ENCODE results near the gene CELF4.

CELF4 gene

DNA sequence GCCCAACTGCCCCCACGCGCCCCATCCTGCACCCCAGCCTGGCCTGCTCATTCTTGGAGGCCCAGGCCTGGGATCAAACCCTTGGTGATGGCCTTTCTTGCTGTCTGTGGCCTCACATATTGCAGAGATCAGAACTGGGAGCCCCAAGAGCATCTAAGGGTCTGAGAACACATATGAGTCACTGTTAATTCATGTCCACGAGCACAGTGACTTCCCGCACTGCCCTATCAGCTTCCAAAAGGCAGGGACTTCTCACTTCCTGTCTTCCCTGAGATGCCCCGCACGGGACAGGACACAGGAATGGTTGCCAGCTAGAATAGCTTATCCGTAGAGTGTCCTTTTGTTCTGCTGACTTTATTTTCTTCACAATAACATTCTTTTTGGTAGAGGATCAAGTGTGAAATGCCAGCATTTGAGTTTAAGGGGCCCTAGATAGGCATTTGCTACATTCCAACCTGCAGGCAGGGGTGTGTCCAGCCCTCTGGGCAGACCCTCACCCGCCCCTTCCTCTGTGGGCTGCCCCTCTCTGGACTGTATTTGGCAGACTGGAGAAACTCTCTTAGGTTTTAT is 21.1 kb upstream of the CELF4 start:
- Histone ChIP-seq H3K4me3 (ENCODE audit: low read length) (no peak overlapping the region), H3K79me1 (ENCODE audit: low read length) (no peaks in the 10 kb centered on the region), H3K18ac (ENCODE audit: low read length) (no peak overlapping the region), H3K36me3 (ENCODE audit: control insufficient read depth, insufficient read depth, low read length) (no peaks in the 10 kb centered on the region), H3K9ac (ENCODE audit: low read length) (no peak overlapping the region), H2BK5ac (ENCODE audit: low read length) (no peak overlapping the region), H2AK5ac (ENCODE audit: low read length) (no peak overlapping the region), H2BK120ac (ENCODE audit: low read depth, low read length) (no peak overlapping the region), H4K8ac (ENCODE audit: low read depth, low read length) (no peak overlapping the region), H3K23ac (ENCODE audit: low read length) (no peak overlapping the region), H4K5ac (ENCODE audit: low read length) (no peak overlapping the region), H3K4me1 (ENCODE audit: control insufficient read depth, low read depth, low read length) (peaks cover 12% of the 10 kb centered on the region), H3K4ac (ENCODE audit: low read depth, low read length) (no peak overlapping the region), H3K79me2 (ENCODE audit: control insufficient read depth, insufficient read depth, low read length) (no peaks in the 10 kb centered on the region), H3K27ac (ENCODE audit: low read depth, low read length) (no peak overlapping the region), H3K56ac (ENCODE audit: low read length) (no peak overlapping the region), H3K4me2 (ENCODE audit: low read length) (no peak overlapping the region), H3K27me3 (ENCODE audit: insufficient read depth, low read length, poor library complexity) (no peaks in the 10 kb centered on the region), H2BK15ac (replicated peaks; ENCODE audit: low read depth) (no peak overlapping the region)
- no CpG with 5 or more reads among the region's 8 CpGs for WGBS (ENCODE audit: extremely low coverage, insufficient coverage, low lambda C conversion rate)
- DNase-seq, result peak; percentile 87

DNA sequence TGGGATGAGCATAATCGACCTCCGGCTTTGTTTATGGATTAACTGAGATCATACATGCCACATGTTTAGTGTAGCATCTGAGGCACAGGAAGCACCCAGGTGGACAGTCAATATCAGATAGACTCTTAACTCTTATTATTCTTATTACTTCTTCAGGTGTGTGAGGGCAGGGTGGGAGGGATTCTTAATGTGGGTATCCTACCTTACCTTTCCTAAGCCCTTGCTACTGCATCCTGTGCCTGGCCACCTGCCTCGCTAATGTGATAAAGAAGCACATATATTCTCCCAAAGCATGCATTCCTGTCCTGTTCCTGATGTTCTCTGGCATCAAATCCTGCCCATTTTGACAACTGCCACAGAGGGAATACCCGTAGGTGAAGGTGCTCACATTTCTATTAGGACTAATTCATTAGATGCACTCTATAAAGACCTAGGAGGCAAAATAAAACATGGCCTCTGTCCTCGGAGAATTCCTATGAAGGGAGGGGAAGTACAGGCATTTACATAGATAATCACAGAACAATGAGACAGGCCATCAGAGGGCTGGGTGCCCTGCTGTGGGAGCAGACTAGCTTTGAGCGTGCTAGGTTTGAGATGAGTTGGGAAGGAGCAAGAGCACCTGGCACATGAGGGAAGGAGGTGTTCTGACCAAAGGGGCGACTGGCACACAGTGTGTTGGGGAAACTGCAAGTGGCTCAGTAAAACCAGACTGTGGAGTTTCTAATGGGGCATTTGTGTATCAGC is 19.5 kb upstream of the CELF4 start:
- DNase-seq, result peak; percentile 91
- no peak overlapping the region for H3K56ac ChIP-seq (ENCODE audit: low read length)

DNA sequence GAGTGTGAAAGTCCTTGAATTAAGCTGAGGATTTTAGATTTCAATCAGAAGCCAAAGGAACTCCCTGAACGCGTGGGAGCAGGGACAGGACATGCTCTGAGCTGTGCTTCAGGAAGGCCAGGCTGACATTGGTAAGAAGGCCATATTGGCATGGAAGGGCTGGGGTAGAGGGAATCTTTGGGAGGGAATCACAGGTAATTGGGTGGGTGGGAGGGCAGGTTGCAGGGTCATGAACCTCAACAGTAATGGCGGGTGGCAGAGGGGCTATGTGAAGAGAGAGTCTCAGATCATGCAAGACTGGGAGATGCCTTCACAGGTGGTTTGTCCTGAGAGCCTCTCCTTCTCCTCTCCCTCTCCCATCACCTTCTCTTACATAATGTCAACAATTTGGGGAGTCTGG is 18.6 kb upstream of the CELF4 start:
- H2AK5ac ChIP-seq (ENCODE audit: low read length), result no peak overlapping the region
- no peaks in the 10 kb centered on the region for H3K79me1 ChIP-seq (ENCODE audit: low read length)
- no peak overlapping the region for H3K4me3 ChIP-seq (ENCODE audit: low read length)
- DNase-seq, result no peak
- H3K4me1 ChIP-seq (ENCODE audit: control insufficient read depth, low read depth, low read length), result peaks cover 12% of the 10 kb centered on the region
- H2BK5ac ChIP-seq (ENCODE audit: low read length), result no peak overlapping the region
- H2BK15ac ChIP-seq (replicated peaks; ENCODE audit: low read depth), result no peak overlapping the region
- no peaks in the 10 kb centered on the region for H3K79me2 ChIP-seq (ENCODE audit: control insufficient read depth, insufficient read depth, low read length)
- H3K56ac ChIP-seq (ENCODE audit: low read length), result no peak overlapping the region
- H4K5ac ChIP-seq (ENCODE audit: low read length), result no peak overlapping the region
- no peak overlapping the region for H3K4me2 ChIP-seq (ENCODE audit: low read length)
- H3K4ac ChIP-seq (ENCODE audit: low read depth, low read length), result no peak overlapping the region
- H3K27ac ChIP-seq (ENCODE audit: low read depth, low read length), result no peak overlapping the region
- H3K18ac ChIP-seq (ENCODE audit: low read length), result no peak overlapping the region
- H3K36me3 ChIP-seq (ENCODE audit: control insufficient read depth, insufficient read depth, low read length), result no peaks in the 10 kb centered on the region
- H3K23ac ChIP-seq (ENCODE audit: low read length), result no peak overlapping the region
- no peaks in the 10 kb centered on the region for H3K27me3 ChIP-seq (ENCODE audit: insufficient read depth, low read length, poor library complexity)
- no CpG with 5 or more reads among the region's 3 CpGs for WGBS (ENCODE audit: extremely low coverage, insufficient coverage, low lambda C conversion rate)
- no peak overlapping the region for H3K9ac ChIP-seq (ENCODE audit: low read length)
- no peak overlapping the region for H4K8ac ChIP-seq (ENCODE audit: low read depth, low read length)
- no peak overlapping the region for H2BK120ac ChIP-seq (ENCODE audit: low read depth, low read length)

More for the DNA sequence above, 19.5 kb upstream of the CELF4 start:
- H3K27me3 ChIP-seq (ENCODE audit: insufficient read depth, low read length, poor library complexity), result no peaks in the 10 kb centered on the region
- H2BK5ac ChIP-seq (ENCODE audit: low read length), result no peak overlapping the region
- H3K4ac ChIP-seq (ENCODE audit: low read depth, low read length), result no peak overlapping the region
- H3K79me2 ChIP-seq (ENCODE audit: control insufficient read depth, insufficient read depth, low read length), result no peaks in the 10 kb centered on the region
- no peak overlapping the region for H3K27ac ChIP-seq (ENCODE audit: low read depth, low read length)
- H3K4me1 ChIP-seq (ENCODE audit: control insufficient read depth, low read depth, low read length), result peaks cover 12% of the 10 kb centered on the region
- H2AK5ac ChIP-seq (ENCODE audit: low read length), result no peak overlapping the region
- no peaks in the 10 kb centered on the region for H3K36me3 ChIP-seq (ENCODE audit: control insufficient read depth, insufficient read depth, low read length)
- no peak overlapping the region for H3K4me3 ChIP-seq (ENCODE audit: low read length)
- H3K23ac ChIP-seq (ENCODE audit: low read length), result no peak overlapping the region
- H2BK120ac ChIP-seq (ENCODE audit: low read depth, low read length), result no peak overlapping the region
- H2BK15ac ChIP-seq (replicated peaks; ENCODE audit: low read depth), result no peak overlapping the region
- no peak overlapping the region for H4K8ac ChIP-seq (ENCODE audit: low read depth, low read length)
- H3K9ac ChIP-seq (ENCODE audit: low read length), result no peak overlapping the region
- no peaks in the 10 kb centered on the region for H3K79me1 ChIP-seq (ENCODE audit: low read length)
- H4K5ac ChIP-seq (ENCODE audit: low read length), result no peak overlapping the region
- H3K4me2 ChIP-seq (ENCODE audit: low read length), result no peak overlapping the region
- no CpG with 5 or more reads among the region's 7 CpGs for WGBS (ENCODE audit: extremely low coverage, insufficient coverage, low lambda C conversion rate)
- peak overlapping the region; percentile 40 for H3K18ac ChIP-seq (ENCODE audit: low read length)

DNA sequence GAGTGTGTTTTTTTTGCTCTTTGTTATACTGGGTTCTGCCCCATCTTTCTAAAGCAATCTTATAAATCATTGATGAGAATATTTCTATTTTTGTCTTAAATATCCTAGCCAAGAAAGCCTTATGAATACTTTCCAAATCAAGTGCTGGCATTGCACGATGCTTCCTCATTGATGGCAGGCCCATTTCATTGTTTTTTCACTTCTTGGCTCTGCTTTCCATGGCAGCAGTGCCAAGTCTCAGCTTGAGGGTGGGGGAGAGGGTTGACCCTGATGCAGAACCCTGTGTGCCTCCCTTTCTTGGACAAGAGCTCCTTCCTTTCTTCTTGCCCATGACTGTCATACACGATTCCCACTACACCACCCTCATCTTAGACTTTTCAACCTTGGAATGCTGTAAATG is 16.7 kb upstream of the CELF4 start:
- Histone ChIP-seq H2BK5ac (ENCODE audit: low read length) (no peak overlapping the region), H3K4ac (ENCODE audit: low read depth, low read length) (no peak overlapping the region), H2BK120ac (ENCODE audit: low read depth, low read length) (no peak overlapping the region), H2AK5ac (ENCODE audit: low read length) (no peak overlapping the region), H3K27ac (ENCODE audit: low read depth, low read length) (no peak overlapping the region), H3K36me3 (ENCODE audit: control insufficient read depth, insufficient read depth, low read length) (no peaks in the 10 kb centered on the region), H3K56ac (ENCODE audit: low read length) (no peak overlapping the region), H3K4me1 (ENCODE audit: control insufficient read depth, low read depth, low read length) (peaks cover 24% of the 10 kb centered on the region), H3K9ac (ENCODE audit: low read length) (no peak overlapping the region), H4K8ac (ENCODE audit: low read depth, low read length) (no peak overlapping the region), H3K4me2 (ENCODE audit: low read length) (no peak overlapping the region), H4K5ac (ENCODE audit: low read length) (no peak overlapping the region), H3K79me2 (ENCODE audit: control insufficient read depth, insufficient read depth, low read length) (no peaks in the 10 kb centered on the region), H2BK15ac (replicated peaks; ENCODE audit: low read depth) (no peak overlapping the region), H3K18ac (ENCODE audit: low read length) (no peak overlapping the region), H3K23ac (ENCODE audit: low read length) (no peak overlapping the region), H3K27me3 (ENCODE audit: insufficient read depth, low read length, poor library complexity) (no peaks in the 10 kb centered on the region), H3K4me3 (ENCODE audit: low read length) (no peak overlapping the region), H3K79me1 (ENCODE audit: low read length) (no peaks in the 10 kb centered on the region)
- WGBS (ENCODE audit: extremely low coverage, insufficient coverage, low lambda C conversion rate), result no CpG with 5 or more reads among the region's 2 CpGs
- no peak for DNase-seq

DNA sequence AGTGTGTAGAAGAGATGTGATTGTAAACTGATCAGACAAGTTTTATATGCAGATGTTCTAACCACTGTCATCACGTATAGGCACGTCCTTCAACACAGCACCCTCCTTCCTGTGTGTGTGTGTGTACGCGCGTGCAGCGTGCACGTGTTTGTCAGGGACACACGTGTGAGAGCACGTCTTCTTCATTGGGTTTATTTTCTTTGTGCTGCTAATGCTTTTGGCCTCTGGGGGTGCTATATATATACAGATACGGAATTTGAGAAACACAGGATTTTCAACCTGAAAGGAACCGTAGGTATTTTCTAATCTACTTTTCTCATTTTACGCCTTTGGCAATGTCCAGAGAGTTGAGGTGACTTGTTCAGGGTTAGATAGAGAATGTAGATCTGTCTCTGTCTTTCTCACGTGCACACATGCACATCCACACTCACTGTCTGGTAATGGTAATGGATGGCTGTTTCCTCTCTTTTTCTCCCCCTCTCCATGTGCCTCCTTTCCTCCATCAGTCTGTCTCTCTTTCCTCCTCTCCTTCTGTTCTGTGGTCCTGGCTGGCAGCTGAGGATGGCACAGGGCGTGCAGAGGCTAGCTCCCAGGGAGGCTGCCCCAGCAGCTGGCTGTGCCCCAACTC is 13.4 kb upstream of the CELF4 start:
- Histone ChIP-seq H3K27me3 (ENCODE audit: insufficient read depth, low read length, poor library complexity) (no peaks in the 10 kb centered on the region), H4K8ac (ENCODE audit: low read depth, low read length) (no peak overlapping the region), H3K56ac (ENCODE audit: low read length) (no peak overlapping the region), H3K23ac (ENCODE audit: low read length) (no peak overlapping the region), H4K5ac (ENCODE audit: low read length) (no peak overlapping the region), H2BK120ac (ENCODE audit: low read depth, low read length) (no peak overlapping the region), H3K4me2 (ENCODE audit: low read length) (no peak overlapping the region), H3K9ac (ENCODE audit: low read length) (no peak overlapping the region), H3K18ac (ENCODE audit: low read length) (no peak overlapping the region), H2AK5ac (ENCODE audit: low read length) (no peak overlapping the region), H2BK5ac (ENCODE audit: low read length) (no peak overlapping the region), H3K79me2 (ENCODE audit: control insufficient read depth, insufficient read depth, low read length) (no peaks in the 10 kb centered on the region), H3K4me3 (ENCODE audit: low read length) (no peak overlapping the region), H3K27ac (ENCODE audit: low read depth, low read length) (no peak overlapping the region), H3K79me1 (ENCODE audit: low read length) (no peaks in the 10 kb centered on the region), H2BK15ac (replicated peaks; ENCODE audit: low read depth) (no peak overlapping the region), H3K4ac (ENCODE audit: low read depth, low read length) (no peak overlapping the region), H3K4me1 (ENCODE audit: control insufficient read depth, low read depth, low read length) (peaks cover 19% of the 10 kb centered on the region), H3K36me3 (ENCODE audit: control insufficient read depth, insufficient read depth, low read length) (no peaks in the 10 kb centered on the region)
- no CpG with 5 or more reads among the region's 14 CpGs for WGBS (ENCODE audit: extremely low coverage, insufficient coverage, low lambda C conversion rate)
- peak; percentile 44 for DNase-seq
